Thoracic aorta (tissue), 2 donors: ENCODE results near the gene FHDC1. TPM values are rescaled to one million over a fixed set of nuclear protein-coding genes. Genes with fewer than 3 reads are reported as not detected.

ENCODE experiments used
- ATAC-seq: fragments of 150-250 bp; one replicate; pipeline ENCODE4 v1.8.0; 2017; ENCODE audit warnings: low read depth; ENCODE audit not compliant: insufficient number of reproducible peaks, low FRiP score
- DNase-seq: peaks from one replicate; pipeline ENCODE4 v3.0.0-alpha.2; 2020; ENCODE audit warnings: low spot score
- H3K27ac ChIP-seq, 2 donors: fragments of 200-600 bp; sonication (generic); 1 replicate in 1 of 2; 2 replicates in 1 of 2; pipeline ENCODE4 v1.5.1; 2016; ENCODE audit warnings: mild to moderate bottlenecking in 2 of 2, moderate library complexity in 2 of 2
- H3K27me3 ChIP-seq: fragments of 200-600 bp; sonication (generic); replicated peaks from 2 replicates; pipeline ENCODE4 v1.6.0; 2016; ENCODE audit warnings: mild to moderate bottlenecking; ENCODE audit not compliant: insufficient read depth
- H3K36me3 ChIP-seq: fragments of 200-600 bp; sonication (generic); one replicate; pipeline ENCODE4 v1.5.1; 2016
- H3K4me1 ChIP-seq, 2 donors: fragments of 200-600 bp; sonication (generic); 1 replicate in 1 of 2; 2 replicates in 1 of 2; pipeline versions ENCODE4 v1.5.1 to v1.6.0; 2016; ENCODE audit warnings: low read depth in 2 of 2, mild to moderate bottlenecking in 1 of 2; ENCODE audit not compliant: control insufficient read depth in 1 of 2
- H3K4me3 ChIP-seq: fragments of 200-600 bp; sonication (generic); 2 replicates; pipeline ENCODE4 v1.5.1; 2016; ENCODE audit warnings: mild to moderate bottlenecking
- H3K9me3 ChIP-seq: fragments of 200-600 bp; sonication (generic); 2 replicates; pipeline ENCODE4 v1.5.1; 2016
- total RNA-seq, 2 donors: library from RNA; depleted of rRNA; stranded (reverse); fragments of >200 nt; gene quantifications; one replicate each; pipeline versions ENCODE4 v1.1.0 to v1.2.3, GENCODE V29; 2016
- TF ChIP-seq, protein P1 (sequence below): fragments of 200-600 bp; sonication (generic); IDR thresholded peaks from one replicate; pipeline ENCODE4 v1.5.1; 2019; ENCODE audit warnings: antibody characterized with exemption

FHDC1 gene
- total RNA-seq, 2 donors from 2014 or later: 0.27 to 0.35 TPM

- Histone ChIP-seq H3K27me3 (no peaks in the 10 kb centered on the region), H3K4me1 (peaks cover 0 to 5% of the 10 kb centered on the region in 2 donors), H3K36me3 (no peaks in the 10 kb centered on the region), H3K9me3 (no peaks in the 10 kb centered on the region), H3K4me3 (no peak overlapping the region), H3K27ac (no peak overlapping the region)
- ATAC-seq (no peak), DNase-seq (no peak)
- TF ChIP-seq, protein P1, sequence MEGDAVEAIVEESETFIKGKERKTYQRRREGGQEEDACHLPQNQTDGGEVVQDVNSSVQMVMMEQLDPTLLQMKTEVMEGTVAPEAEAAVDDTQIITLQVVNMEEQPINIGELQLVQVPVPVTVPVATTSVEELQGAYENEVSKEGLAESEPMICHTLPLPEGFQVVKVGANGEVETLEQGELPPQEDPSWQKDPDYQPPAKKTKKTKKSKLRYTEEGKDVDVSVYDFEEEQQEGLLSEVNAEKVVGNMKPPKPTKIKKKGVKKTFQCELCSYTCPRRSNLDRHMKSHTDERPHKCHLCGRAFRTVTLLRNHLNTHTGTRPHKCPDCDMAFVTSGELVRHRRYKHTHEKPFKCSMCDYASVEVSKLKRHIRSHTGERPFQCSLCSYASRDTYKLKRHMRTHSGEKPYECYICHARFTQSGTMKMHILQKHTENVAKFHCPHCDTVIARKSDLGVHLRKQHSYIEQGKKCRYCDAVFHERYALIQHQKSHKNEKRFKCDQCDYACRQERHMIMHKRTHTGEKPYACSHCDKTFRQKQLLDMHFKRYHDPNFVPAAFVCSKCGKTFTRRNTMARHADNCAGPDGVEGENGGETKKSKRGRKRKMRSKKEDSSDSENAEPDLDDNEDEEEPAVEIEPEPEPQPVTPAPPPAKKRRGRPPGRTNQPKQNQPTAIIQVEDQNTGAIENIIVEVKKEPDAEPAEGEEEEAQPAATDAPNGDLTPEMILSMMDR: no peak
These were observed 20.0 kb downstream of the FHDC1 start for GRCh38 chr4:152956147-152956546.

DNA sequence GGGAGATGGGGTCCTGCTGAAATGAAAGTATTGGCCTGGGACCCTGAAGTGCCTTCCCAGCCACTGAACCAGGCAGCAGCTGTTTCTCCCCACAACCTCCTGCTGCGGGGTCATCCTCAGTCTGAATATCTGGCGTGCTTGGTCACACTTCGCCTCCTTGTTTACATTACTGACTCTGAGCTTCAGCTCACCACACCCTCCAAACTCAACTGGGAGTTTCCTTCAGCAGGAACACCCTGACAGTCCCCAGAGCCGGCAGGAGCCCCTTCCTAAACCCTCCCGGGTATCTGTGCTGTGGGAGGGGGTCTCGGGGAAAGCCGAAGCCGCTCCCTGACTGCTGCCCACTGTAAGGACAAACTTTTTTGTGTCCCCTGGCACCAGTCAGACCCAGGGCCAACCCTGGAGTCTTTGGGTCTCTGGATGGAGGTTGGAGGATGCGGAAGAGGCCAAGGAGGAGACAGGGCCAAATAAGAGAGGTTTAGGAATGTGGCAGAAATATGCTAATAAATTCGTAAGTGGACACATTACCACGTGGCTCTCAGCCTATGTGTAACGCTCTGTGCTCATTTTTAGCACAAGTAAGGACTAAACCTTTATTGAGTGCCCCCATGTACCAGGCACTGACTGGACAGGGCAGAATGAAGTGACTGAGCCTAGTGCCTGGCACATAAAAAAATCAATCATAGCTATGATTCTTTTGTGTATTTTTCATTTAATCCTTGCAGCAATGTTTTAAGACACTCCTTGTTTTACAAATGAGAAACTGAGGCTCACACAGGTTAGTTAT lies 20.7 kb downstream of the FHDC1 start:
- no peak overlapping the region for H3K27ac ChIP-seq
- no peaks in the 10 kb centered on the region for H3K9me3 ChIP-seq
- H3K4me1 ChIP-seq: peaks cover 0 to 8% of the 10 kb centered on the region in 2 donors
- no peaks in the 10 kb centered on the region for H3K27me3 ChIP-seq
- no peaks in the 10 kb centered on the region for H3K36me3 ChIP-seq
- DNase-seq (no peak), ATAC-seq (no peak)
- TF ChIP-seq, protein P1: no peak
- H3K4me3 ChIP-seq: no peak overlapping the region

DNA sequence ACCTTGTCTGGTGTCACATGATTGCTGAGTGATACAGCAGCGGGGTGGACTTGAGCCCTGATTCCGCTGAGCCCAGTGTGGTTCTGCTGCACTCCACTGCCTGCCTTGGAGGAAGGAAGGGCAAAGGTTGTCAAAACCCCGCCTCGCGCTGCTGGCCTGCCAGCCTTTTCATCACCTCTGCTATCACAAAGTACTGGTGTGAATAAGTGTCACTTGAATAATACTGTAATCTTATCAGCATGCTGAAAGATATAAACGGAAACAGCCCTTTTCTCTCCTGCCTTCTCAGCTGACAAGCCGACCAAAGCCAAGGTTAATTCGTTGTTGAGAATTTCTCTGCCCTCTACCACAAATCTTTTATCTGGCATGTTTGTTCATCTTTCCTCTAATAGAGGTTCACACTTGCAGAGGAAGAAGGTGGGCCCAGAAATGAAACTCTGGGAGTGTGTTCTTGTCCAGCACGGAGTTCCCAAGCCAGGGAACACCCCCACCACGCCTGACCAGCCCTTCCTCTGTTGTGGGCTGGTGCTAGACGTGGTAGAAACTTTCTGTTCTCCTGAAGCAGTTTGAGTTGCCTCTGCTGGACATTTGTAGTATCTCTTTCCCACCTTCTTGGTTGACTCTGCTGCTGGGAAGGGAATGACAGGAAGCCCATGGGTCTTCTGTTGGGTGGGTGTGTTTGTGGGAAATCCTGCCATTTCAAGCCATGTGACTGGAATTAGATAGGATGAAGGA lies 21.5 kb downstream of the FHDC1 start:
- Histone ChIP-seq H3K27ac (no peak overlapping the region), H3K9me3 (no peaks in the 10 kb centered on the region), H3K4me3 (no peak overlapping the region), H3K27me3 (no peaks in the 10 kb centered on the region), H3K36me3 (no peaks in the 10 kb centered on the region), H3K4me1 (peaks cover 0 to 8% of the 10 kb centered on the region in 2 donors)
- ATAC-seq (no peak), DNase-seq (no peak)
- TF ChIP-seq, protein P1: no peak

DNA sequence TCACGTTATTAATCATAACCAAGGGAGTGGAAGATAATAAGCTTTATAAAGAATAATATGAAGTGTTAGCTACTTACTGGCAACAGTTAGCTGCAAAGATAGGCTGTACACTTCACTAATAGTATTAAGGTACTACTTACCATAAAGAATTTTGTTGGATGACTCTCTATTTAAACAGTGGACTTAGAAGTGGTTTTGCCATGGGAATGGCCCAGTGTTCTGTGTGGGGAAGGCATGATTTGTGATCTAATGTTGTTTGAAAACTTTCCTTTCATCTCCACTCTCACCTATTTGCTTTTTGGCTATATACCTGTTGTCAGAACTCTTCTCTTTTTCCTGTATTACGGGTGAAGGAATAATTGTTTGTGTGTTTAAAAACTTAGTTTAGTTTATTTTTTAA lies 23.0 kb downstream of the FHDC1 start:
- H3K4me1 ChIP-seq: peaks cover 0 to 8% of the 10 kb centered on the region in 2 donors
- H3K27me3 ChIP-seq: no peaks in the 10 kb centered on the region
- TF ChIP-seq, protein P1: no peak
- DNase-seq: no peak
- H3K36me3 ChIP-seq: no peaks in the 10 kb centered on the region
- no peak overlapping the region for H3K27ac ChIP-seq
- H3K4me3 ChIP-seq: no peak overlapping the region
- no peak for ATAC-seq
- no peaks in the 10 kb centered on the region for H3K9me3 ChIP-seq

- ATAC-seq (no peak), DNase-seq (no peak)
- peaks cover 0 to 8% of the 10 kb centered on the region in 2 donors for H3K4me1 ChIP-seq
- TF ChIP-seq, protein P1: no peak
- no peaks in the 10 kb centered on the region for H3K9me3 ChIP-seq
- H3K27me3 ChIP-seq: no peaks in the 10 kb centered on the region
- H3K27ac ChIP-seq: no peak overlapping the region
- H3K4me3 ChIP-seq: no peak overlapping the region
- H3K36me3 ChIP-seq: no peaks in the 10 kb centered on the region
These were observed 24.0 kb downstream of the FHDC1 start for GRCh38 chr4:152960082-152960481.
